GM19035 (cell line): ENCODE data around the gene KCTD13.
"Not testable (repeated sequence)": the region's sequence is repeated elsewhere in the genome, so short reads cannot be mapped to it uniquely, and the experiment has no call there.

ENCODE experiments used
- ATAC-seq: cut with Tn5 transposase; IDR thresholded peaks from one replicate; pipeline ENCODE4 v1.9.1; 2021; ENCODE audit not compliant: unreplicated experiment

KCTD13 gene

GRCh38 chr16:29908719-29909220, 17.3 kb downstream of the KCTD13 start:
- ATAC-seq, result no peak

DNA sequence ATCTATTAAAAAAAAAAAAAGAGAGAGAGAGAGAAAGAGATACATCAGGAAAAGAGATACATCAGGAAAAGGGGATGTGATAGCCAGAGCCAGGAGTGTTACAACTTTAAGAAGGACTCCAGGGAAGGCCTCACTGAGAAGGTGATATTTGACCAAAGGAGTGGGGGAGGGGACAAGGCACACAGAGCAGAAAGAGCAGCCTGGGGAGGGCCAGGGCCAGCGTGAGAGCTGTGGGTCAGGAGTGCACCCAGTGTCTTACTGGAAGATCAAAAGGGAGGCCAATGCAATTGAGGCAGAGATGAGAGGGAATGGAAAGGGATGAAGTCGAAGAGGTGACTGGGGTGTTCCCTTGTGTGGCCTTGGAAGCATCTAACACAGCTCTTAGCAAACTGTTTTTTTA, 18.1 kb downstream of the KCTD13 start:
- ATAC-seq, result no peak

DNA sequence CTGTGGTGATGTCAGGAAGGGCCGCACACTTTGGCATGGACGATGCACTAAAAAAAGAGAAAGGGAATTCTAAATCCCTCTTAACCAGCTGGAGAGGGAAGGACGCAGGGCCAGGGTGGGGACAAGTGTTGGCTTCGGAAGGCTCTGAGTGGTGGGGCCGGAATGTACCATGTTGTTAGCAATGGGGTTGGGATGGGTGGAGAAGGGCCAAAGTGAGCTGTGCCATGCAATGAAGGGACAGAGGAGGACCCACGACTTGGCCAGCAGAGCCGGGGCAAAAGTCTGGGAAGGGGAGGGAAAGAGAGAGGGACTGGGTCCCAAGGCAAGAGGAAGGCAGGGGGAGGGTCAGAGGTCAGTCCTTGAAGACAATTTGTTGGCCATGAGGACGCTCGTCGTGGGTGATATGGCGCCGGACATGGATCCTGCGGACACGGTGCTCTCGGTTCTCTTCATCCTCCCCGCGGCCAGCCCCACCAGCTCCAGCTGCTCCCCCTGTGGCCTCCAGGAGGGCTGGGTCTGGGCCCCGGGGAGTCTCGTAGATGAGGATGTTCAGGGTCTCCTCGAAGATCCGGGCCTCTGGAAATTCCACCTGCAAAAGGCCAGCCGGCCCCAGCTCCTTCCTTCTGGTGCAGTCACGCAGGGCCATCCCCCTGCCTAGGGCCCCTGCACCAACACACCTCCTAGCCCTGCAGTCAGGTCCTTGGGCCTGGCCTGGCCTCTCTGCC, 19.3 kb downstream of the KCTD13 start:
- no peak for ATAC-seq

DNA sequence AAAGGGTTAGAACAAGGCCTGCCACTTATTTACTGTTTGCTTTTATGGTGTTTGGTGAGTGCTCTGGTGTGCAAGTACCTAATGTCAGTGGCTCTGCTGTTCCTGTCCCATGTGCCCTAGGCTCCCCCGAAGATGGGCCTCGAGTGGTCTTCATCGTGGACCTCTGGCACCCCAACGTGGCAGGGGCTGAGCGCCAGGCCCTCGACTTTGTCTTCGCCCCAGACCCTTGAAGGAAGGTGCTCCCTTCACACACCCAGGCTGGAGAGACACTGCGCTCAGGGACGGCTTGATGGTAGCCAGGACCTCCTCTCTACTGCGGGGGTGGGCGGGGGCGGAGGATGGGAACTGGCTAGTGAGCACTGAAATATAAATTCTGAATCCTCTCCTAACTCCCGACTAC, 20.4 kb downstream of the KCTD13 start:
- no peak for ATAC-seq

DNA sequence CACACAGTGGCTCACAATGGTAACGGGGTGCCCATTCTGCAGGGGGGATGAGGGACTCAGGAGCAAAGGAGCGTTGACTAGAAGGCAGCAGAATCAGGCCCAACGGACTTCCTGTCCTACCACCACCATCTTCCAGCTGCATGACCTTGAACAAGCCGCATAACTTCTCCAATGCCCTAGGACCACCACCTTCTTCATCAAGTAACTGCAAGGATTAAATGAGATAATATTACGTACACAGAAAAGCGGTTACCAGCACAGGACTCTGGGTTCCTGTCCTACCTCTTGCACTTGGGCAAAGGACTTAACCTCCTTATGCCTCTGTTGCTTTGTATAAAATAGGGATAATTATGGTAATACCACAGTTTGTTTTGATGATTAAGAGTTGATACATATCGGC, 21.1 kb downstream of the KCTD13 start:
- no peak for ATAC-seq

DNA sequence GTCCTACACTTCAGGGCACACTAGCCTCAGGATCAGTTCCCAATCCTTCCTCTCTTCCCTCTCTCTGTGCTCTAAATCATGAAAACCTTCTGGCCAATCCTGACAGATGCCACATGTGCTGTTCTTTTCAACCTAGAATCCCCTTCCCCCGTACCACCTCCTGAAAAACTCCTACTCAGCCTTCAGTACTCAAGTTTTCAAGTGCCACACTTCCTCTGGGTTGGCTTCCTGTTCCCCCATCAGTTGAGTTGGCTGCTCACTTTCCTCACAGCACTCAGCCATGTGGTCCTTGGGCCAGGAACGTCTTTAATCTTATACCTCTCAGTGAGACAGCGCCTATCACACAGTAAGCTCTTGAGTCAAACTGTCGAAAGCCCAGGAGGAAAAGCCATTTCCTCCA, 22.4 kb downstream of the KCTD13 start:
- ATAC-seq, result no peak

GRCh38 chr16:29901607-29901945, 24.4 kb downstream of the KCTD13 start:
- ATAC-seq, result no peak

GRCh38 chr16:29900888-29901606, 25.0 kb downstream of the KCTD13 start:
- no peak for ATAC-seq

DNA sequence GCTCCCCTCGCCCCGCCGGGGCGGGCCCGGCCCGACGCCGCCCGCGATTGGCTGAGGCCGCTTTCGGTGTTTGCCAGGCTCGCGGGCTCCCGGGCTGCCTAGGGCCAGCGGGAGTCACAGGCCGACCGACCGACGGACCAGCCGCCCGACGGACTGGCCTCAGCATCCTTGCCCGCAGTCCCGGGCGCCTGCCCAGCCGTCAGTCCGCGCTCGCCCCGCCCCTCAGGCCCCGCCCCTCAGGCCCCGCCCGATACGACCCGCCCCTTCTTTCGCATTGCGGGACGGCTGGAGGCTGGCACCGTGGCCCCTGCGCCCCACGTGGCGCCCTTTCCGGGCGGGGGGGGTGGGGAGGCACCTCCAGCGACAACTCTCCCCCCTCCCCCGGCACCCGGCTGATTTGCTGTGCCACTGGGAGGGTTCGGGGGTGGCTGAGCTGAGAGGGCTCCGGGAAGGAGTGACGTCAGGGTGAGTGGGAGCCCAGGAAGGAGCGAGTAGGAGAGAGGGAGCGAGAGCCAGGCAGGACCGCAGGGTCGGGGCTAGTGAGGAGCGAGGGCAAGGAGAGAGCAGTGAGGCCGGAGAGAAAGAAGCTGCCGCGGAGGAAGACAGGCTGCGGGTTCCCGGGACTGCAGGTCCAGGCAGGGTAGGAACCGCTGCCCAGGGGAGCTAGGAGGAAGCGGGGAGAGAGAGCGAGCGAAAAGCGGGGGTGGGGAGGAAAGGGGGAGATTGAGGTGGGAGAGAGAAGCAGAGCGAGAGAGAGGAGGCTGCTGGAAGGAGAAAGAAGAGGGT, 25.7 kb downstream of the KCTD13 start, which contains the start of gene ASPHD1:
Gene ASPHD1, plus strand, starts transcription at position 387 of the 786 bp plus-strand sequence. CDS start 484 bp downstream, outside the sequence.
- ATAC-seq, result peak; percentile 77

GRCh38 chr16:29899516-29900101, 26.4 kb downstream of the KCTD13 start, which contains the start of gene SEZ6L2:
TSS of gene SEZ6L2 (minus strand) at chr16:29899550. CDS start at chr16:29899019, 531 bp downstream.
- ATAC-seq, result no peak

DNA sequence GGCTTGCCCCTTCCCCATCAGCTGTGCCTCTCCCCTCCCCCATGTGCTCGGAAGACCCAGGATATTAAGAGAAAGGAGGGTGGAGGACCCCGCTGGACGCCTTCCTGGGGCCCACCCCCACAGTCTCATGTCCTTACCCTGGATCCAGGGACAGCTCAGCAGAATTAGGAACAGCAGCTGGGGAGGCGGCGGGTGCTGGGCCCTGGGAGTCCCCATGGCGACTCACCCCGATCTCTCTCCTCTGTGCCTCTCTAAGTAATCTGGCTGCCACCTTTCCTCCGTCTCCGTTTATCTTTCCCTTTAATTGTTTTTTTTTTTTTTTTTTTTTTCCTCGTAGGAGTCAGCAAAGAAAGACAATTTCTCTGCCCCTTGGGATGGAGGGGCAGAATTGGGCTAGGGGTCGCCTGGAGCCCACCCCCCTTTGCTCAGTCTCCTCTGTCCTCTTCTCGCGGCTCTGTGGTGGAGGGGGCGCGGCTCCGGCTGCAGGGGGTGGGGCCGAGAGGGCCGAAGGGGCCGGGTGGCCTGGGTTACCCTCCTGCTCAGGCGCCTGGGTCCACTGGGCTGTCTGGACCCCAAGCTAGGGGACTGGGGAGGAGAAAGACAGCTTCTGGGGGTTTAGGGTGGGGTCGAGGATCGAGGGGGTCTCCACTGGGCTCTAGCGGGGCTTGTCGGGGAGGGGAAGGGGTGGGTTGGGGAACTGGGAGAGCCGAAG, 27.1 kb downstream of the KCTD13 start:
- ATAC-seq, result no peak

GRCh38 chr16:29898135-29898803, 27.8 kb downstream of the KCTD13 start:
- ATAC-seq, result no peak

GRCh38 chr16:29897333-29897732, 28.7 kb downstream of the KCTD13 start:
- no peak for ATAC-seq

- no peak for ATAC-seq
Observed at GRCh38 chr16:29896841-29897240, 29.2 kb downstream of the KCTD13 start.

DNA sequence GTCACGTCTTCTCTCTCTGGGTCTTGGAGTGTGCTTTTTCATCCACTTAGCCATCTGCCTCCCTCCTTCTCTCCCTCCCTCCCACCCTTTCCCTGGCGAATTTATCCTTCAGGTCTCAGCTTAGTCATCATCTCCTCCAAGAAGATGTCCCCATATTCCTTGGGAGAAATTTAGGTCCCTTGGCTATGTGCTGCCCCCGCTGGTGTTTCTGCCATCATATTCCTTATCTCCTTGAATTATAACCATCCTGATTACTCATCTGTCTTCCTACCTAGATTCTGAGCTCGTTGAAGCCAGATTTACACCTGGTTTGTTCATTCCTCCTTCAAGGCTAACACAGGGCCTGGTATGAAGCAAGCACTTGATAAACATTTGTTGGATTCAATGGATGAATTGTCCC, 31.7 kb downstream of the KCTD13 start:
- no peak for ATAC-seq

- ATAC-seq, result no peak
Observed at GRCh38 chr16:29893553-29893952, 32.5 kb downstream of the KCTD13 start.

DNA sequence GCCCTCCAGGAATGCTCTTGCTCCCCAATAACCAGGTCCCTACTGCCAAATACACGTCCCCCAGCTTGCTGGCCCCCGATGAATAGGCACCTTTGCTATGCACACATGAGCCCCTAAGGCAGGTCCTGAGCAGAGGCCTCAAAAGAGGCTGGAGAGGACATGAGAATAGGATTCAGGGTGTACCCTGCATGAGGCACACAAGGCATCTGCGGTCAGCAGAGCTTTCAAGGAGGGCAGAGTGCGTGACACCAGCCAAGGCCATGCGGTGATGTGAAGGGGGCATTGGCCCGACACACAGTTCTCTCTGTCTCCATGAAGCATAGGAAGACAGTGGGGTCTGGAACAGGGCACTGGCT, 33.6 kb downstream of the KCTD13 start:
- ATAC-seq, result no peak

GRCh38 chr16:29891525-29892457, 34.2 kb downstream of the KCTD13 start:
- ATAC-seq, result no peak

- not testable (repeated sequence) for ATAC-seq
Observed at GRCh38 chr16:29889372-29889771, 36.7 kb downstream of the KCTD13 start.
